Measurements from ENCODE around the gene ZDHHC12. TPM values are rescaled to one million over a fixed set of nuclear protein-coding genes. Genes with fewer than 3 reads are reported as not detected.

Gene ZDHHC12
- total and polyA plus RNA-seq, 2 of the 8 experiments (the other 6 are each of a cell fraction or from before 2014, with no cell fraction given) = 35.0 to 93.8 TPM

- Histone ChIP-seq H3K4me1 (replicated peaks in 1 of 4; ENCODE audit: control insufficient read depth in 3 of 4, insufficient read depth in 4 of 4, low read length in 3 of 4) (no peaks in the 10 kb centered on the region), H4K91ac (replicated peaks; ENCODE audit: insufficient read length, low read length) (no peak overlapping the region), H3K27me3 (replicated peaks in 1 of 4; ENCODE audit: control insufficient read depth in 3 of 4, extremely low read depth in 1 of 4, insufficient read depth in 3 of 4, low read length in 3 of 4) (no peaks in the 10 kb centered on the region), H4K20me1 (replicated peaks in 1 of 2; ENCODE audit: control insufficient read depth in 1 of 2, insufficient read depth in 2 of 2, low read length in 2 of 2) (no peaks in the 10 kb centered on the region), H3K18ac (ENCODE audit: extremely low read depth, low read length) (no peak overlapping the region), H3K23ac (ENCODE audit: insufficient read length) (no peak overlapping the region), H3K9ac (replicated peaks in 1 of 4; ENCODE audit: extremely low read depth in 1 of 4, low read depth in 3 of 4, low read length in 3 of 4) (no peak overlapping the region), H3K4me2 (ENCODE audit: insufficient read depth in 1 of 2, low read depth in 2 of 2, low read length in 2 of 2) (no peak overlapping the region), H4K8ac (ENCODE audit: extremely low read depth, insufficient read depth, low read length) (no peak overlapping the region), H3K79me2 (ENCODE audit: control insufficient read depth in 1 of 2, insufficient read depth in 2 of 2, low read length in 2 of 2) (no peaks in the 10 kb centered on the region), H2AK5ac (ENCODE audit: low read depth, low read length) (no peak overlapping the region), H3K36me3 (ENCODE audit: control insufficient read depth in 2 of 4, insufficient read depth in 4 of 4, low read length in 3 of 4) (peaks cover 0 to 10% (median 0%) of the 10 kb centered on the region in 4 experiments; a peak in 3 of 8 replicates), H4K5ac (ENCODE audit: insufficient read length, low read depth, low read length) (no peak overlapping the region), H3K23me2 (ENCODE audit: low read depth, low read length) (no peaks in the 10 kb centered on the region), H3K56ac (replicated peaks; ENCODE audit: insufficient read length, low read depth, low read length) (no peak overlapping the region), H2BK15ac (ENCODE audit: low read length) (no peak overlapping the region), H3K9me3 (ENCODE audit: insufficient read depth in 2 of 2, low read depth in 1 of 2, low read length in 1 of 2) (no peaks in the 10 kb centered on the region), H2AFZ (ENCODE audit: low read length) (no peak overlapping the region), H2BK5ac (ENCODE audit: low read depth, low read length) (no peak overlapping the region; the same call in 1 of the 2 replicates), H3K79me1 (ENCODE audit: low read depth, low read length) (no peaks in the 10 kb centered on the region), H2BK20ac (ENCODE audit: low read length) (no peak overlapping the region), H3K14ac (ENCODE audit: insufficient read length) (no peak overlapping the region), H2BK12ac (ENCODE audit: low read depth, low read length) (no peak overlapping the region), H3K4me3 (ENCODE audit: extremely low read depth in 1 of 4, insufficient read depth in 2 of 4, low read depth in 3 of 4, low read length in 4 of 4) (no peak overlapping the region), H3K4ac (replicated peaks; ENCODE audit: insufficient read length, low read depth, low read length) (no peak overlapping the region), H2BK120ac (replicated peaks; ENCODE audit: low read depth, low read length) (no peak overlapping the region), H3K27ac (ENCODE audit: low read depth, low read length) (0 out of 2 replicates have a peak overlapping the region, but pooled peaks have one; percentile 10)
- ChIA-PET POLR2A (ENCODE audit: partially characterized antibody) (interaction anchor here (12.5 to 46.1 kb wide), 2 partner anchors 7 to 35 kb away, joined by 133 to 1197 read pairs; partner anchors contain the start of genes DYNC2I2, SET and ZDHHC12), CTCF (ENCODE audit: partially characterized antibody) (interaction anchor here (0.7 to 2.1 kb wide), 2 partner anchors 15 to 20 kb away, joined by 3 to 9 read pairs; no protein-coding TSS in a partner anchor)
- 91% methylated on average over 26 of the region's 26 CpGs; no CpG with 5 or more reads in 1 of the 2 experiments for WGBS, 2 experiments (ENCODE audit: extremely low coverage in 1 of 2, insufficient coverage in 1 of 2, insufficient read length in 1 of 2, insufficient replicate concordance in 2 of 2, low coverage in 1 of 2, low lambda C conversion rate in 2 of 2, missing lambda C conversion rate in 1 of 2)
- FAIRE-seq (no peak), DNase-seq (ENCODE audit: low read depth in 1 of 2, low spot score in 2 of 2) (no peak)
- TF ChIP-seq POU5F1 (IDR thresholded peaks at IDR 0.05; ENCODE audit: low read depth, low read length) (no peak), CREB1 (IDR thresholded peaks at IDR 0.05) (no peak), TAF7 (optimal IDR thresholded peaks at IDR 0.05; ENCODE audit: borderline replicate concordance, low read depth, low read length) (no peak), MAX (IDR thresholded peaks at IDR 0.05) (no peak), MAFK (IDR thresholded peaks at IDR 0.05; ENCODE audit: low read depth, low read length) (no peak), BRCA1 (IDR thresholded peaks at IDR 0.05; ENCODE audit: low read depth, low read length) (no peak), SP2 (IDR thresholded peaks at IDR 0.05; ENCODE audit: low read length) (no peak), SP4 (IDR thresholded peaks at IDR 0.05; ENCODE audit: low read length) (no peak), BACH1 (IDR thresholded peaks at IDR 0.05; ENCODE audit: low read length) (no peak), HDAC2 (IDR thresholded peaks at IDR 0.05; ENCODE audit: borderline replicate concordance in 1 of 2, low read depth in 2 of 2, low read length in 2 of 2) (no peak), NANOG (IDR thresholded peaks at IDR 0.05; ENCODE audit: insufficient read depth, low read depth, low read length, poor library complexity, severe bottlenecking) (no peak), CEBPB (IDR thresholded peaks at IDR 0.05; ENCODE audit: low read depth, low read length) (no peak)
These were observed 11.2 kb downstream of the ZDHHC12 start for GRCh38 chr9:128712451-128713410.

Data from H1 (cell line).